H1 (cell line): Measurements from ENCODE around the gene EEF2K.

Experiments
- CBX5 ChIP-seq: fragments of 300-800, 300-1000 bp; sonication (generic); IDR thresholded peaks from 2 replicates; pipeline ENCODE4 v1.7.1; 2016; ENCODE audit warnings: antibody characterized with exemption, low read length, low read depth
- PHF8 ChIP-seq: fragments of 200-600 bp; sonication (generic); conservative IDR thresholded peaks from 2 replicates; pipeline ENCODE4 v1.7.1; 2012; ENCODE audit warnings: low read depth, mild to moderate bottlenecking, inconsistent platforms, low read length, moderate library complexity
- POLR2A ChIP-seq, 2 experiments: IDR thresholded peaks; 1 replicate in 1 of 2; 2 replicates in 1 of 2; pipeline ENCODE4 v1.6.1; 2011; ENCODE audit warnings: low read depth in 2 of 2, low read length in 2 of 2, mild to moderate bottlenecking in 2 of 2; ENCODE audit errors: control extremely low read depth in 1 of 2
- USF2 ChIP-seq: IDR thresholded peaks from 2 replicates; pipeline ENCODE4 v1.6.1; 2011; ENCODE audit warnings: low read length, improper control_type of control experiment
- TF ChIP-seq, protein P1 (sequence below), 3 experiments: IDR thresholded peaks; 1 replicate in 2 of 3; 2 replicates in 1 of 3; pipeline versions ENCODE4 v1.5.1 to v1.6.1; 2011; ENCODE audit warnings: low read length in 3 of 3, mild to moderate bottlenecking in 3 of 3, inconsistent platforms in 2 of 3, low read depth in 1 of 3, moderate library complexity in 1 of 3; ENCODE audit not compliant: insufficient read depth in 1 of 3; ENCODE audit errors: control extremely low read depth in 1 of 3

GRCh38 chr16:22335668-22336246, 129.7 kb downstream of the EEF2K start:
- TF ChIP-seq CBX5 = no peak
- no peak for TF ChIP-seq PHF8
- no peak; a peak in 1 of 3 replicates for TF ChIP-seq POLR2A (IDR thresholded peaks at IDR 0.05; ENCODE audit: control extremely low read depth in 1 of 2, low read depth in 2 of 2, low read length in 2 of 2)
- TF ChIP-seq USF2 = no peak
- TF ChIP-seq, protein P1, sequence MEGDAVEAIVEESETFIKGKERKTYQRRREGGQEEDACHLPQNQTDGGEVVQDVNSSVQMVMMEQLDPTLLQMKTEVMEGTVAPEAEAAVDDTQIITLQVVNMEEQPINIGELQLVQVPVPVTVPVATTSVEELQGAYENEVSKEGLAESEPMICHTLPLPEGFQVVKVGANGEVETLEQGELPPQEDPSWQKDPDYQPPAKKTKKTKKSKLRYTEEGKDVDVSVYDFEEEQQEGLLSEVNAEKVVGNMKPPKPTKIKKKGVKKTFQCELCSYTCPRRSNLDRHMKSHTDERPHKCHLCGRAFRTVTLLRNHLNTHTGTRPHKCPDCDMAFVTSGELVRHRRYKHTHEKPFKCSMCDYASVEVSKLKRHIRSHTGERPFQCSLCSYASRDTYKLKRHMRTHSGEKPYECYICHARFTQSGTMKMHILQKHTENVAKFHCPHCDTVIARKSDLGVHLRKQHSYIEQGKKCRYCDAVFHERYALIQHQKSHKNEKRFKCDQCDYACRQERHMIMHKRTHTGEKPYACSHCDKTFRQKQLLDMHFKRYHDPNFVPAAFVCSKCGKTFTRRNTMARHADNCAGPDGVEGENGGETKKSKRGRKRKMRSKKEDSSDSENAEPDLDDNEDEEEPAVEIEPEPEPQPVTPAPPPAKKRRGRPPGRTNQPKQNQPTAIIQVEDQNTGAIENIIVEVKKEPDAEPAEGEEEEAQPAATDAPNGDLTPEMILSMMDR (IDR thresholded peaks at IDR 0.05; ENCODE audit: control extremely low read depth in 1 of 3, insufficient read depth in 1 of 3, low read depth in 1 of 3, low read length in 3 of 3) = no peak
